ENCODE measurements around the gene AK5. TPM values are rescaled to one million over a fixed set of nuclear protein-coding genes. Genes with fewer than 3 reads are reported as not detected.

The AK5 gene
- total and polyA plus RNA-seq, 2 of the 4 experiments (the other 2 are of a cell fraction) = 22.5 to 25.8 TPM

GRCh38 chr1:77413541-77414335 is 131.9 kb downstream of the AK5 start:
- dilution Hi-C loops (cut with HindIII; ENCODE audit: low sequenced_read_pairs, unreplicated experiment) = no loop called here
- Histone ChIP-seq H2AFZ (replicated peaks; ENCODE audit: low read length, poor library complexity) (no peak overlapping the region), H3K27me3 (ENCODE audit: control insufficient read depth, insufficient read depth, low read length) (no peaks in the 10 kb centered on the region), H2AK5ac (ENCODE audit: low read depth, low read length) (no peak overlapping the region), H2BK120ac (ENCODE audit: low read depth, low read length) (no peak overlapping the region), H2BK15ac (ENCODE audit: low read depth, low read length) (no peak overlapping the region), H3K4me1 (ENCODE audit: control insufficient read depth, insufficient read depth, low read length) (peaks cover 4% of the 10 kb centered on the region; the same call in 1 of the 2 replicates), H3K23ac (ENCODE audit: low read depth, low read length) (no peak overlapping the region), H3K79me1 (ENCODE audit: low read depth in 1 of 2, low read length in 2 of 2) (peaks cover 5 to 37% of the 10 kb centered on the region in 2 experiments; a peak in 2 of 4 replicates), H3K18ac (ENCODE audit: low read depth, low read length) (no peak overlapping the region), H3K9me1 (ENCODE audit: insufficient read depth, low read length) (peaks cover 14% of the 10 kb centered on the region), H3K4me2 (ENCODE audit: low read depth, low read length) (no peak overlapping the region), H4K5ac (ENCODE audit: low read depth, low read length) (no peak overlapping the region), H3K56ac (ENCODE audit: extremely low read depth, insufficient read depth, low read length) (no peak overlapping the region), H3K36me3 (ENCODE audit: control insufficient read depth, insufficient read depth, low read length) (peaks cover 9% of the 10 kb centered on the region), H3K14ac (replicated peaks; ENCODE audit: low read depth, low read length) (no peak overlapping the region), H4K8ac (ENCODE audit: low read depth in 2 of 2, low read length in 2 of 2) (no peak overlapping the region), H2AK9ac (replicated peaks; ENCODE audit: low read depth, low read length, poor library complexity) (no peak overlapping the region), H4K20me1 (ENCODE audit: insufficient read depth, low read length) (no peaks in the 10 kb centered on the region), H4K91ac (ENCODE audit: insufficient read depth, low read depth, low read length) (no peak overlapping the region), H3K27ac (ENCODE audit: insufficient read depth, low read length) (no peak overlapping the region), H3K9ac (ENCODE audit: low read depth, low read length) (no peak overlapping the region), H3K4ac (ENCODE audit: low read depth, low read length) (no peak overlapping the region), H2BK20ac (ENCODE audit: low read depth, low read length) (no peak overlapping the region), H3K9me3 (ENCODE audit: control insufficient read depth, insufficient read depth, low read length) (no peaks in the 10 kb centered on the region), H3K4me3 (ENCODE audit: insufficient read depth, low read depth, low read length) (no peak overlapping the region), H2BK5ac (ENCODE audit: low read depth, low read length, poor library complexity, severe bottlenecking) (no peak overlapping the region)
- DNase-seq (no peak), ATAC-seq (ENCODE audit: low read depth) (no peak)
- intact Hi-C loops (cut with micrococcal nuclease) = no loop called here
- no CpG with 5 or more reads among the region's 7 CpGs for WGBS, 2 experiments (ENCODE audit: extremely low coverage in 2 of 2, insufficient read length in 1 of 2)
- TF ChIP-seq BHLHE40 (IDR thresholded peaks at IDR 0.05; ENCODE audit: low read depth, low read length) = no peak
- TF ChIP-seq USF2 (IDR thresholded peaks at IDR 0.05; ENCODE audit: low read depth, low read length) = no peak
- no peak for TF ChIP-seq CHD1 (IDR thresholded peaks at IDR 0.05; ENCODE audit: low read depth, low read length)
- TF ChIP-seq RCOR1 (IDR thresholded peaks at IDR 0.05; ENCODE audit: insufficient replicate concordance, low read length) = no peak
- no peak for TF ChIP-seq POLR2A (IDR thresholded peaks at IDR 0.05; ENCODE audit: low read depth, low read length)
- TF ChIP-seq MXI1 (IDR thresholded peaks at IDR 0.05; ENCODE audit: borderline replicate concordance, low read depth, low read length) = no peak
- TF ChIP-seq CTCF (conservative IDR thresholded peaks at IDR 0.05; ENCODE audit: low read depth, low read length) = no peak
- no peak for TF ChIP-seq FOS (IDR thresholded peaks at IDR 0.05; ENCODE audit: low read depth, low read length)
- no peak for TF ChIP-seq ELK1 (IDR thresholded peaks at IDR 0.05; ENCODE audit: borderline replicate concordance, low read depth, low read length)
- TF ChIP-seq SMC3 (IDR thresholded peaks at IDR 0.05; ENCODE audit: low read depth, low read length) = no peak
- no peak for TF ChIP-seq RFX5 (IDR thresholded peaks at IDR 0.05; ENCODE audit: low read depth, low read length)
- TF ChIP-seq NFE2L2 (IDR thresholded peaks at IDR 0.05; ENCODE audit: low read depth, low read length) = no peak
- TF ChIP-seq CEBPB (IDR thresholded peaks at IDR 0.05; ENCODE audit: low read depth, low read length) = no peak
- POLR2A ChIA-PET (ENCODE audit: unreplicated experiment) = no interaction called here
- in situ Hi-C loops (cut with MboI; ENCODE audit: low sequenced_read_pairs) = no loop called here
- CTCF ChIA-PET = no interaction called here
- no TSS peak for BruUV-seq (replicated peaks)
